NCI-H1417 treated with DMSO at 0.1 percent for 48 hours (cell line): ENCODE results near the gene KNCN.

Experiments
- DNase-seq: peaks from one replicate; lab custom pipeline; 2025; lab: John Stamatoyannopoulos, UW

KNCN gene

DNA sequence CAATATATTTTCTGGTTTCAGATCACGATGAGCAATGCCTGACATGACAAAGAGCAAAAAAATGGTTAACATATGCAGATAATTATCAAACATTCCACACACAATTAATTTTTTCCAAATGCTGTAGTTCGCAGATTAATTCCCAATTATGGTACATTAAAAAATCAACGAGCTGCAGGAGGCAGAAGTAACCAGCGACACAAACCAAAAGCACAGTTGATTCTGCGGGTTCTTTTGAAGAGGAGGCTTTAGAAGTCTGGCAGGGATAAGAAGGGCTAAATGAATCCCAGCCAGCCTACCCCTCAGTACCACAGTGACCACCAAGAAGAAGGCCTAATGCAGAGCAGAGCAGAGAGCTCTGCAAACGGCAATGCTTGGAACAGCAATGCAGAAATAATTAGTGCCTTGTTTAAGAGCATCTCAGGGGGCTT lies 17.0 kb upstream of the KNCN start:
- DNase-seq: no peak

- no peak for DNase-seq
Observed at GRCh38 chr1:46563341-46563740, 11.9 kb upstream of the KNCN start.

DNA sequence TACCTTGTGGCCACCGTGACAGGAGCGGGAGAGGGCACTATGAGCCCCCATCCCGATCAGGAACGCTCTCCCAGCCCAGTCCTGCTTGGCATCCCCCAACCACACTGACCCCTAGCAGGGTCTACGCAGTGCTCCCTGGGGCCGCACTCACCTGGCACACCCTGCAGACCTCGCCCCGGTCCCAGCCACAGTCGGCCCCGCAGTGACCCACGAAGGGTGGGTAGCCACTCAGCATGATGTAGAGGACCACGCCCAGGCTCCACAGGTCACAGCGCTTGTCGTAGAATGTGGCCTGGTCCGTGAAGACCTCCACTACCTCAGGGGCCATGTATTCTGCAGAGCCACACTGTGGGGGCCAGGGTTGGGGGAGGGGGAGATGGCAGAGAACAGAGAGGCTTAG lies 11.1 kb upstream of the KNCN start:
- DNase-seq: no peak

GRCh38 chr1:46558966-46559365 lies 7.5 kb upstream of the KNCN start:
- no peak for DNase-seq

- DNase-seq: no peak
Observed at GRCh38 chr1:46558141-46558963, 6.9 kb upstream of the KNCN start.

GRCh38 chr1:46557403-46557802 lies 6.0 kb upstream of the KNCN start:
- no peak for DNase-seq

DNA sequence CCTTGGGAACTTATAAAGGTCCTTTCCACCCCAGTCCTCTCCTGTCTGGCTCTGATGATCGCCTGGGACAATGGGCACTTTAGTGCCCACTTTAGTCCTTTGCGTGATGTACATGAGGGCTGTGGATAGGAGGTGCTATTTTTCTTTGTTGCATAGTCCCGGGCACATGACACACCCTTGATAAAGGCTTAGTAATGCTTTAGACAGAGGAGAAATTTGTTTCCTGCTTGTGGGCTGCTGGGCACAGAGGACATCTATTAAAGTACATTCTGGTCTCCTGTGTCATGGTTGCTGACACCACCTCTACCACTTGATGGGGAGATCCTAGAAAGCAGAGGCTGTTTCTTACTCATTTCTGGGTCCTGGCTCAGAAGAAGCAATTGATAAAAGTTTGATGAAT lies 5.4 kb upstream of the KNCN start:
- DNase-seq: no peak

DNA sequence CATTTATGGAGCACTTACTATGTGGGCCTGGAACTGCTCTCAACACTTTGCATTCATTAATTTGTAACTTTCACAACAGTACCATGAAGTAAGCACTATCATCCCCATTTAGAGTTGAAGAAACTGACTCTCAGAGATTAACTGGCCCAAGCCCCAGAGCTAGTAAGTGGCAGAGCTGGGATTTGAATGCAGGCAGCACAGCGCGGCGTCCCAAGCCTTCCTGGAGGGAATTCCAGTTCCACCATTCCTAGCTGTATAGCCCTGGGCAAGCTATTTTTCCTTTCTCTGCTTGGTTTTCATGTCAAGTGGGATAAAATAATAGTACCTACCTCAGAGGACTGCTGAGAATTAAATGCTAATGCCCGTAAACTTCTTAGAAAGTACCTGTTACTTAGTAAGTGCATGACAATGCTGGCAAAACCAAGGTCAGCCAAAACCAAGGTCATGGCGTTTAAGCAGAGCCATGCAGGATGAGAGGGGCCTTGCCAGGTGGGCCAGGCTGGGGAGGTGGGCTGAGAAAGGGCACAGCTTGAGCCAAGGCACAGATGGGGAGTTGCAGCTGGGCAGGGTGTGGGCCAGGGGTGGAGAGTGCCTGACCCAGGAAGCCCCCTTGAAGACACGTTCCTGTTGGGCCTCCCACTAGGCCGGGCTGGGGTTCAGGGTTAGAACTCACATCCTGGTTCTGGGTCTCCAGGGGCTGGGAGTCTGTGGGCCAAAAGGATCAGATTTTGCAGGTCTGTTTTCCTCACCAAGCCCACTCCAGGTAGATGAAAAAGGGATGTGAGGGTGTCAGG lies 4.6 kb upstream of the KNCN start:
- DNase-seq: no peak

DNA sequence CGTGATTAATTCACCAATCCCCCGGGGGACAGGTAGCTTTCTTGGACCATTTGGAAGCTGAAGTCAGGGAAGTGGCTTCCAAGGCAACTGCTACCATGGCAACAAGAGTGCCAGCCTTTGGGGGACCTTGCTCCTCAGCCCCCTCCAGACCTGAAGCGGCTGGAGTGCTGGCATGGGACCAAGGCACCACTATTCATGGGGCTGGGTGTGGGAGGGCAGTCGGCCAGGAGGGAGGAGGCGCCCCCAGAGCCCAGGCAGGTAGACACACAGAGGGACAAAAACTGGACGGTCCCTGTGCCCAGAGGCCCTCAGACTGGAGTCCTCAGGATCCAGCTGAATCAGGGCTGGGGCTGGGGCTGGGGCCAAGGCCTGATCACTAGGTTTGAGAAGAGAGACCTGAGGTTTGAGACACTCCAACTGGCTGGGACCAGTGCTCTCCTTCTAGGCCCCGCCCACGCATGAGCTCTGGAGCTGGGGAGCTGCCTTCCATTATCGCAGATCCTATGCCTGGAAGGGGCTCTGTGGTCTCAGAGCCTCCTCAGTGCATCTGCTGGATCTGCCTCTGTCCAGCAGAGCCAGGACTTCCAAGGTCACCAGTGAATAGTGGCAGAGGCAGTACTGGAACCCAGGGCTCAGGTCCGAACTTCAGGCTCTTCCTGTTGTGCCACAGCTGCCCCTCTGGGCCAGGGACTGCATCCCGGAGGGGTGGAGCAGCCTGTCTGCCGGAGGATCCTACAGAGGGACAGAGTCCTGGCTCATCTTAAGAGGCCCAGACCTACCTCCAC lies 3.3 kb upstream of the KNCN start:
- DNase-seq: no peak

- DNase-seq: no peak
Observed at GRCh38 chr1:46554236-46554596, 2.8 kb upstream of the KNCN start.

DNA sequence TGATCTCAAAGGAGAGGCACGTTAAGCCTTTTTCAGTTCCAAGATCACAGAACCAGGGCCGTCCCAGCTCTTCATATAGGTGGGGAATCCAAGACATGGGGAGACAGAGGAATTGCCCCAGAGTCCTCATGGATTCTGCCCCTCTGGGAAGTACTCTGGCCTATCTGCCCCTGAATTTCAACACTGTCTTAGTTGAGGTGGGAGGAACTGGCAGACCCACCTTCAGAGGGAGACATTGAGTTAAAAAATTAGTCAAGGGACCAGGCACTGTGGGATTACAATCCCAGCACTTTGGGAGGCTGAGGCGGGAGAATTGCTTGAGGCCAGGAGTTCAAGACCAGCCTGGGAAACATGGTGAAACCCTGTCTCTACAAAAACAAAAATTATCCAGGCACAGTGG lies 2.1 kb upstream of the KNCN start:
- DNase-seq: no peak

- no peak for DNase-seq
Observed at GRCh38 chr1:46552357-46553237, 1.1 kb upstream of the KNCN start.

DNA sequence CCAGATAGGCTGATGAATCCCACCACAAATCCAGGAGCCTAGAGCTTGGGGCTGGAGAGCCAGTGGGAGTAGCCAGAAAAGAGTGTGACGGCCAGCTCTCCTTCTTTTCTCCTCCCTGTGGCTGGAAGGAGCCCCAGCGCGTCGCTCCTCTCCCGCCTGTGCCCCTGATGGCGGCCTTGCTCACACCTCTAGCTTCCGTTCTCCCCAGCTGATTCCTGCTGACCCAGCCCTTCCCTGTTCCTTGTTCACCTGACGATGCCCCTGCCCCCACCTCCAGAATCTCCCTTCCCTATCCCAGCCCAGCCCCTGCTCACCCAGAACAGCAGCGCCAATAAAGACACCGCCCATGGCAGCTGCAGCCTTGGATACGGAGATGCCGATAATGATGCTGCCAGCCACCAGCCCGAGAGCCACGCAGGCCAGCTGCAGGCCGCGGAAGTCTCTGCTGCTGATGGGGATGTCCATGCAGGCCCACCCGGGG lies 656 bp downstream of the KNCN start:
- DNase-seq: no peak

DNA sequence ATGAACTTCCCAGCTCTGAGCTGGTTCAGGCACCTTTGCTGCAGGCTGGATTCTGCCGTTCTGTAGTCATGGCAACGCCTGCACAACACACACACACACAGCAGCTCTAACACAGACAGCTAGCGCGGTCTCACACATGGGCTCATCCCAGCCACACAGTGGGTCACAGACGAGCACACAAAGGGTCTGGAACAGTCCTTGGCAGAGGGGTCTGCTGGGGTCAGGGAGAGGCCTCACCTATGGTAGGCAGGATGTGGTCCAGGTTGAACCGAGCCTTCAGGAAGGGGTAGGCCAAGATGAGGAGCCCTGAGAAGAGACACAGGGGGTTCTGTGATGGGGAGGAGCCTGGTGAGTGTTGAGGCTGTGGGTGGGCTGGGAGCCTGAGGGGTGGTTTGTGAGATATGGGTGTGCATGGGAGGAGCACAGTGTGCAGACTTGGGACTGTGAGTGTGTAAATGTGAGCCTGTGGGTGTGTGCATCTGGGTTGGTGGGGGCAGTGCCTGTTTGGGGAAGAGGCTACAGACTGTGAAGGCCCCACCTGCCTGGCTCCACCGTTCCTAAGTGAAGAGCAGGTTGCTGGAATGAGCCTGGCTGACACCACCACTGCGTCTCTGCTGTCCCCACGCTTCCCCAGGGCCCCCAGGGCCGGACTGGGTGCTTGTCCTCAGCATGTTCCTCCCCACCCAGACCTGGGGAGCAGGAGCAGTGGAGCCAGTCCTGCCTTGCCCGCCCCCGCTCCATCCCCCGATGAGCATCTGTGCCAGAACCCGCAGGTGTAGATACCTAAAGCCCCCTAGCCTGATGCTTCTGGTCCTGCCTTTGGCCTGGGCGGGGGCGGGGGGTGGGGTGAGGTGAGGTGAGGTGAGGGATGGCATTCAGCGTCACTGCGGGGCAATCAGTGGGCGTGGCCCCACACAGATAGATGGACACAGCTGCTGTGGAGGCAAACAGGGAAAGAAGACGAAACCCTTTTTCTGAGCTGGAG lies 1.5 kb downstream of the KNCN start:
- no peak for DNase-seq

DNA sequence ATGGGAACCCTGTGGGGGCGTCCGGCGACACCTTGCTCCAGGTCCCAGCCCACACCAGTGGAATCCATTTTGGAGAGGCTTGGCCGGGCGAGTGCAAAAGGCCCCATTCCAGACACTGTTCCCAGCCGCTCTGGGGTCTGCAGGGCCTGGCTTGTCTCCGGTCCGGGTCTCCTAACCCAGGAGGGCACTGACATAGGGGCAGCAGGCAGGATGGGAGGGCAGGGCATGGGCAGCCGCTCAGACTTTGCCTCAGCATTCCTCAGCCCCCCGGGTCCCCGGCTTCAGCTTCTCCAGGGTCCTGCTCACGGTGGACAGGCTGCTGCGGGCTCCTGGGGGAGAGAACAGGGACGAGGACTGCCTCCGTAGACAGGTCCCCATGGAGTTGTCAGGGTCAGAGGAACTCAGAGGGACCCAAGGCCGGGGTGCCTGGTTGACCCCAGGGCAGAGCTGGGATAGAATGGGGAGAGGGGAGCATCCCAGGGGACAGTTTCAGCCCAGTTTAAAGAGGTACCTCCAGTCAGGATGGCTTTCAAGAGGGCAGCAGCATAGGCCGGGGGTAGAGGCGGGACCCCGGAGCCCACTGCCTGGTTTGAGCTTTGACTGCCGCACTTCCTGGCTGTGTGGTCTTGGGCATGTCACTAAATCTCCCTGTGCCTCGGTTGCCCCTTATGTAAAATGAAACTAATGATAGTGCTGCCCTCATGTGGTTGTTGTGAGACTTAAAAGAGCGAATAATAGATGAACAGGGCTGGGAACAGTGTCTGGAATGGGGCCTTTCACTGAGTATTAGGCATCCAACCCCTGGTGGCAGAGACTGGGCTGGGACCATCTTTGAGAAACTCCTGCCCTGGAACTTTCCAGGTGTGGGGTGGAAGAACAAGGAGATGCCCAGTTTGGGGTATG lies 3.7 kb downstream of the KNCN start:
- no peak for DNase-seq

DNA sequence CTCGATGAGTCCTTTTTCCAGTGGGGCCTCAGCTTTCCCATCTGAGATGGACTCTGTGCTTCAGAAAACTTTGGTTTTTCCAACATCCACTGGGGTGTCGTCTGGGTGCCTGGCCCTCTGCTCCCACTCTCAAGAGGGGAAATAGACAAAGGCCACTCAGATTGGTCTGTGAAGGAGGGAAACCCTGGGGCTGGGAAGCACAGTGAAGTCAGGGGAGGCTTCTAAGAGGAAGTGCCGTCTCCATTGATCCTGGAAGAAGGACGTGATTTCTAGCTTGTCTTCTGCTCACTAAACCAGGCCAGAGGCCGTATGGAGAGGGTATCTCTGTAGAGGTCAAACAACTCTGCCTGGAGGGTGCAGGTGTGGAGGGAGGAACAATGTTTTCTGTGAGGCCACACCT lies 5.2 kb downstream of the KNCN start:
- no peak for DNase-seq

- DNase-seq: no peak
Observed at GRCh38 chr1:46545784-46546183, 5.7 kb downstream of the KNCN start.

- DNase-seq: no peak
Observed at GRCh38 chr1:46544561-46545240, 6.7 kb downstream of the KNCN start.
